ENCODE measurements around the gene GALNT16. TPM values are rescaled to one million over a fixed set of nuclear protein-coding genes. Genes with fewer than 3 reads are reported as not detected.

Gene GALNT16
- total RNA-seq, 2 experiments from 2014 or later, result 0.09 TPM; not detected in 1

DNA sequence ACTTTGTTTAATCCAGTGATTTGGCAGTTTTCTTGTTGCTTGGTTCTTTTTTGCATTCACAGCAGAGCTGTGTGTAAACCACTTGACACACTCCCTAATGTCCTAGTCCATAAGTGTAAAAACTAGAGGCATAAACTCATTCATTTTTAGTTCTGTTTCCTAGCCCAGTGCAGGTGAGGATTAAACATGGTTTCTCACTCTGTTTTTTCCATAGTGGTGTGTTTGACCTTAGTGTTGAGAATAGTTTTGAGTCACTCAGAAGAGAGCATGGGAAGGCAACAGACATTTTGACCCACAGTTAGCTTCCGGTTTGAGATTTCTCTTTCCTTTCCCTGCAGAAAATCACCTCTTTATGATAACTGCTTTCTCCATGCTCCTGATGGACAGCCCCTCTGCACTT lies 24.2 kb upstream of the GALNT16 start:
- POLR2A ChIA-PET, result no interaction called here
- H3K4me1 ChIP-seq (ENCODE audit: insufficient read depth, low read length, poor library complexity, severe bottlenecking), result no peaks in the 10 kb centered on the region
- H4K20me1 ChIP-seq (ENCODE audit: insufficient read depth, low read length), result no peaks in the 10 kb centered on the region
- no peaks in the 10 kb centered on the region for H3K9me2 ChIP-seq (ENCODE audit: insufficient read depth, low read length)
- CTCF ChIA-PET (ENCODE audit: unreplicated experiment), result no interaction called here
- intact Hi-C loops (cut with micrococcal nuclease; ENCODE audit: unreplicated experiment), result no loop called here
- H2AFZ ChIP-seq (ENCODE audit: low read length), result no peak overlapping the region
- H3K9me3 ChIP-seq (ENCODE audit: low read length), result no peaks in the 10 kb centered on the region
- no peaks in the 10 kb centered on the region for H3K79me2 ChIP-seq (ENCODE audit: insufficient read depth, low read depth, low read length)
- no peaks in the 10 kb centered on the region for H3K36me3 ChIP-seq (ENCODE audit: insufficient read depth, low read length)
- TF ChIP-seq, protein P1, sequence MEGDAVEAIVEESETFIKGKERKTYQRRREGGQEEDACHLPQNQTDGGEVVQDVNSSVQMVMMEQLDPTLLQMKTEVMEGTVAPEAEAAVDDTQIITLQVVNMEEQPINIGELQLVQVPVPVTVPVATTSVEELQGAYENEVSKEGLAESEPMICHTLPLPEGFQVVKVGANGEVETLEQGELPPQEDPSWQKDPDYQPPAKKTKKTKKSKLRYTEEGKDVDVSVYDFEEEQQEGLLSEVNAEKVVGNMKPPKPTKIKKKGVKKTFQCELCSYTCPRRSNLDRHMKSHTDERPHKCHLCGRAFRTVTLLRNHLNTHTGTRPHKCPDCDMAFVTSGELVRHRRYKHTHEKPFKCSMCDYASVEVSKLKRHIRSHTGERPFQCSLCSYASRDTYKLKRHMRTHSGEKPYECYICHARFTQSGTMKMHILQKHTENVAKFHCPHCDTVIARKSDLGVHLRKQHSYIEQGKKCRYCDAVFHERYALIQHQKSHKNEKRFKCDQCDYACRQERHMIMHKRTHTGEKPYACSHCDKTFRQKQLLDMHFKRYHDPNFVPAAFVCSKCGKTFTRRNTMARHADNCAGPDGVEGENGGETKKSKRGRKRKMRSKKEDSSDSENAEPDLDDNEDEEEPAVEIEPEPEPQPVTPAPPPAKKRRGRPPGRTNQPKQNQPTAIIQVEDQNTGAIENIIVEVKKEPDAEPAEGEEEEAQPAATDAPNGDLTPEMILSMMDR (conservative IDR thresholded peaks at IDR 0.05; ENCODE audit: low read length), result no peak
- no peak overlapping the region for H3K4me3 ChIP-seq (ENCODE audit: low read depth, low read length, poor library complexity, severe bottlenecking)
- H3K27ac ChIP-seq (ENCODE audit: low read depth, low read length, poor library complexity, severe bottlenecking), result no peak overlapping the region
- no TSS peak for BruUV-seq (replicated peaks)
- no peak overlapping the region for H3K4me2 ChIP-seq (ENCODE audit: low read length)
- no peak for DNase-seq (ENCODE audit: low spot score)

DNA sequence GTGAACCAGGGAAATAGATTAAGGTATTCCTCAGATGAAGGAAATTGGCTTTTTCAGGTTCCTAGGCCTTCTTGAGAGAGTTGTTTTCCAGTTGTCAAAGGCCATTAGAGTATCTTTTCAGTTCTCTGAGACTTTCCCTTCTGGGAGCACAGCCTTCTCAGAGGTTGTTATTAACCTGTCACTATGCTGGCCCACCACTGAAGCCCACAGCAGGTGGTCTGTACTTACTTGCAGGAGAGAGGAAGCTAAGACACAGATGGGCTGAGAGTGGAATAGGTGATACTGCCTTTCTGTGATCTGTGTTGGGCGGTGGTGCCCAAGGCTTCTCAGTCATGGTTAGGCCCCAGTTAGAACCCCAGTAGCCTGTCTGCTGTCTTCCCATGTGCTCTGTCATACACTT lies 22.8 kb upstream of the GALNT16 start:
- Histone ChIP-seq H3K9me2 (ENCODE audit: insufficient read depth, low read length) (no peaks in the 10 kb centered on the region), H4K20me1 (ENCODE audit: insufficient read depth, low read length) (no peaks in the 10 kb centered on the region), H3K4me2 (ENCODE audit: low read length) (no peak overlapping the region), H3K36me3 (ENCODE audit: insufficient read depth, low read length) (no peaks in the 10 kb centered on the region), H3K4me1 (ENCODE audit: insufficient read depth, low read length, poor library complexity, severe bottlenecking) (no peaks in the 10 kb centered on the region), H3K79me2 (ENCODE audit: insufficient read depth, low read depth, low read length) (no peaks in the 10 kb centered on the region), H3K9me3 (ENCODE audit: low read length) (no peaks in the 10 kb centered on the region), H3K27ac (ENCODE audit: low read depth, low read length, poor library complexity, severe bottlenecking) (no peak overlapping the region), H3K4me3 (ENCODE audit: low read depth, low read length, poor library complexity, severe bottlenecking) (no peak overlapping the region), H2AFZ (ENCODE audit: low read length) (no peak overlapping the region)
- no TSS peak for BruUV-seq (replicated peaks)
- DNase-seq (ENCODE audit: low spot score), result no peak
- intact Hi-C loops (cut with micrococcal nuclease; ENCODE audit: unreplicated experiment), result no loop called here
- no peak for TF ChIP-seq EZH2phosphoT487 (IDR thresholded peaks at IDR 0.05; ENCODE audit: borderline replicate concordance, low read depth, low read length)
- TF ChIP-seq, protein P1 (conservative IDR thresholded peaks at IDR 0.05; ENCODE audit: low read length), result no peak
- ChIA-PET POLR2A (no interaction called here), CTCF (ENCODE audit: unreplicated experiment) (no interaction called here)

DNA sequence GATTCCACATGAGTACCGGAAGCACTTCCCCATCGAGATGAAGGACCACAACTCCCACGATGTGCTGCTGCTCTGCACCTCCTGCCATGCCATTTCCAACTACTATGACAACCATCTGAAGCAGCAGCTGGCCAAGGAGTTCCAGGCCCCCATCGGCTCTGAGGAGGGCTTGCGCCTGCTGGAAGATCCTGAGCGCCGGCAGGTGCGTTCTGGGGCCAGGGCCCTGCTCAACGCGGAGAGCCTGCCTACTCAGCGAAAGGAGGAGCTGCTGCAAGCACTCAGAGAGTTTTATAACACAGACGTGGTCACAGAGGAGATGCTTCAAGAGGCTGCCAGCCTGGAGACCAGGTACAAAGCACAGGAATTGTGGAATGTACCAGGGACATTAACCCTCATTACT lies 22.4 kb upstream of the GALNT16 start:
- POLR2A ChIA-PET, result no interaction called here
- Histone ChIP-seq H2AFZ (ENCODE audit: low read length) (no peak overlapping the region), H4K20me1 (ENCODE audit: insufficient read depth, low read length) (no peaks in the 10 kb centered on the region), H3K79me2 (ENCODE audit: insufficient read depth, low read depth, low read length) (no peaks in the 10 kb centered on the region), H3K9me3 (ENCODE audit: low read length) (no peaks in the 10 kb centered on the region), H3K4me2 (ENCODE audit: low read length) (no peak overlapping the region), H3K9me2 (ENCODE audit: insufficient read depth, low read length) (no peaks in the 10 kb centered on the region), H3K27ac (ENCODE audit: low read depth, low read length, poor library complexity, severe bottlenecking) (no peak overlapping the region), H3K36me3 (ENCODE audit: insufficient read depth, low read length) (no peaks in the 10 kb centered on the region), H3K4me1 (ENCODE audit: insufficient read depth, low read length, poor library complexity, severe bottlenecking) (no peaks in the 10 kb centered on the region), H3K4me3 (ENCODE audit: low read depth, low read length, poor library complexity, severe bottlenecking) (no peak overlapping the region)
- DNase-seq (ENCODE audit: low spot score), result no peak
- TF ChIP-seq EZH2phosphoT487 (IDR thresholded peaks at IDR 0.05; ENCODE audit: borderline replicate concordance, low read depth, low read length), result no peak
- TF ChIP-seq, protein P1 (conservative IDR thresholded peaks at IDR 0.05; ENCODE audit: low read length), result no peak
- intact Hi-C loops (cut with micrococcal nuclease; ENCODE audit: unreplicated experiment), result no loop called here
- no TSS peak for BruUV-seq (replicated peaks)
- CTCF ChIA-PET (ENCODE audit: unreplicated experiment), result no interaction called here

Measured in OCI-LY7 (cell line).